ENCODE data around the gene DPP7. TPM values are rescaled to one million over a fixed set of nuclear protein-coding genes. Genes with fewer than 3 reads are reported as not detected.

Gene DPP7
- total and polyA plus RNA-seq, 2 experiments from 2014 or later: 19.7 to 26.8 TPM

- TF ChIP-seq ETS1 (IDR thresholded peaks at IDR 0.05): no peak
- TF ChIP-seq, protein P1, sequence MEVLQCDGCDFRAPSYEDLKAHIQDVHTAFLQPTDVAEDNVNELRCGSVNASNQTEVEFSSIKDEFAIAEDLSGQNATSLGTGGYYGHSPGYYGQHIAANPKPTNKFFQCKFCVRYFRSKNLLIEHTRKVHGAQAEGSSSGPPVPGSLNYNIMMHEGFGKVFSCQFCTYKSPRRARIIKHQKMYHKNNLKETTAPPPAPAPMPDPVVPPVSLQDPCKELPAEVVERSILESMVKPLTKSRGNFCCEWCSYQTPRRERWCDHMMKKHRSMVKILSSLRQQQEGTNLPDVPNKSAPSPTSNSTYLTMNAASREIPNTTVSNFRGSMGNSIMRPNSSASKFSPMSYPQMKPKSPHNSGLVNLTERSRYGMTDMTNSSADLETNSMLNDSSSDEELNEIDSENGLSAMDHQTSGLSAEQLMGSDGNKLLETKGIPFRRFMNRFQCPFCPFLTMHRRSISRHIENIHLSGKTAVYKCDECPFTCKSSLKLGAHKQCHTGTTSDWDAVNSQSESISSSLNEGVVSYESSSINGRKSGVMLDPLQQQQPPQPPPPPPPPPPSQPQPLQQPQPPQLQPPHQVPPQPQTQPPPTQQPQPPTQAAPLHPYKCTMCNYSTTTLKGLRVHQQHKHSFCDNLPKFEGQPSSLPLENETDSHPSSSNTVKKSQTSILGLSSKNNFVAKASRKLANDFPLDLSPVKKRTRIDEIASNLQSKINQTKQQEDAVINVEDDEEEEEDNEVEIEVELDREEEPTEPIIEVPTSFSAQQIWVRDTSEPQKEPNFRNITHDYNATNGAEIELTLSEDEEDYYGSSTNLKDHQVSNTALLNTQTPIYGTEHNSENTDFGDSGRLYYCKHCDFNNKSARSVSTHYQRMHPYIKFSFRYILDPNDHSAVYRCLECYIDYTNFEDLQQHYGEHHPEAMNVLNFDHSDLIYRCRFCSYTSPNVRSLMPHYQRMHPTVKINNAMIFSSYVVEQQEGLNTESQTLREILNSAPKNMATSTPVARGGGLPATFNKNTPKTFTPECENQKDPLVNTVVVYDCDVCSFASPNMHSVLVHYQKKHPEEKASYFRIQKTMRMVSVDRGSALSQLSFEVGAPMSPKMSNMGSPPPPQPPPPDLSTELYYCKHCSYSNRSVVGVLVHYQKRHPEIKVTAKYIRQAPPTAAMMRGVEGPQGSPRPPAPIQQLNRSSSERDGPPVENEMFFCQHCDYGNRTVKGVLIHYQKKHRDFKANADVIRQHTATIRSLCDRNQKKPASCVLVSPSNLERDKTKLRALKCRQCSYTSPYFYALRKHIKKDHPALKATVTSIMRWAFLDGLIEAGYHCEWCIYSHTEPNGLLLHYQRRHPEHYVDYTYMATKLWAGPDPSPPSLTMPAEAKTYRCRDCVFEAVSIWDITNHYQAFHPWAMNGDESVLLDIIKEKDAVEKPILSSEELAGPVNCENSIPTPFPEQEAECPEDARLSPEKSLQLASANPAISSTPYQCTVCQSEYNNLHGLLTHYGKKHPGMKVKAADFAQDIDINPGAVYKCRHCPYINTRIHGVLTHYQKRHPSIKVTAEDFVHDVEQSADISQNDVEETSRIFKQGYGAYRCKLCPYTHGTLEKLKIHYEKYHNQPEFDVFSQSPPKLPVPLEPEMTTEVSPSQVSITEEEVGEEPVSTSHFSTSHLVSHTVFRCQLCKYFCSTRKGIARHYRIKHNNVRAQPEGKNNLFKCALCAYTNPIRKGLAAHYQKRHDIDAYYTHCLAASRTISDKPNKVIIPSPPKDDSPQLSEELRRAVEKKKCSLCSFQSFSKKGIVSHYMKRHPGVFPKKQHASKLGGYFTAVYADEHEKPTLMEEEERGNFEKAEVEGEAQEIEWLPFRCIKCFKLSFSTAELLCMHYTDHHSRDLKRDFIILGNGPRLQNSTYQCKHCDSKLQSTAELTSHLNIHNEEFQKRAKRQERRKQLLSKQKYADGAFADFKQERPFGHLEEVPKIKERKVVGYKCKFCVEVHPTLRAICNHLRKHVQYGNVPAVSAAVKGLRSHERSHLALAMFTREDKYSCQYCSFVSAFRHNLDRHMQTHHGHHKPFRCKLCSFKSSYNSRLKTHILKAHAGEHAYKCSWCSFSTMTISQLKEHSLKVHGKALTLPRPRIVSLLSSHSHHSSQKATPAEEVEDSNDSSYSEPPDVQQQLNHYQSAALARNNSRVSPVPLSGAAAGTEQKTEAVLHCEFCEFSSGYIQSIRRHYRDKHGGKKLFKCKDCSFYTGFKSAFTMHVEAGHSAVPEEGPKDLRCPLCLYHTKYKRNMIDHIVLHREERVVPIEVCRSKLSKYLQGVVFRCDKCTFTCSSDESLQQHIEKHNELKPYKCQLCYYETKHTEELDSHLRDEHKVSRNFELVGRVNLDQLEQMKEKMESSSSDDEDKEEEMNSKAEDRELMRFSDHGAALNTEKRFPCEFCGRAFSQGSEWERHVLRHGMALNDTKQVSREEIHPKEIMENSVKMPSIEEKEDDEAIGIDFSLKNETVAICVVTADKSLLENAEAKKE (CRISPR knock-in tag; IDR thresholded peaks at IDR 0.05): no peak
- TF ChIP-seq POLR2AphosphoS5 (IDR thresholded peaks at IDR 0.05; ENCODE audit: low read depth): no peak
- TF ChIP-seq ZNF331 (CRISPR knock-in tag; IDR thresholded peaks at IDR 0.05; ENCODE audit: low read depth): no peak
- TF ChIP-seq NANOG (IDR thresholded peaks at IDR 0.05; ENCODE audit: borderline replicate concordance): no peak
- no peak for TF ChIP-seq EZH2 (IDR thresholded peaks at IDR 0.05; ENCODE audit: low read depth, unreplicated experiment)
Observed at GRCh38 chr9:137116728-137117127, 2.2 kb upstream of the DPP7 start (continued).

GRCh38 chr9:137116027-137116507, 1.5 kb upstream of the DPP7 start:
- Histone ChIP-seq H3K79me2 (replicated peaks; ENCODE audit: insufficient read depth) (no peaks in the 10 kb centered on the region), H3K27ac (ENCODE audit: low read depth) (no peak overlapping the region), H3K4me2 (no peak overlapping the region), H4K20me1 (replicated peaks; ENCODE audit: insufficient read depth) (no peaks in the 10 kb centered on the region; the same call in 1 of the 2 replicates), H2AFZ (no peak overlapping the region), H3K27me3 (ENCODE audit: insufficient read depth) (peaks cover 44% of the 10 kb centered on the region), H3K36me3 (ENCODE audit: insufficient read depth) (no peaks in the 10 kb centered on the region), H3K4me1 (ENCODE audit: insufficient read depth) (no peaks in the 10 kb centered on the region; the same call in 1 of the 2 replicates), H3K4me3 (no peak overlapping the region), H3F3A (replicated peaks; ENCODE audit: low read depth) (no peaks in the 10 kb centered on the region), H3K9me2 (ENCODE audit: insufficient read depth) (no peaks in the 10 kb centered on the region)
- H3K36me3 Mint-ChIP-seq (ENCODE audit: low read depth): peaks cover 5% of the 10 kb centered on the region; the same call in 1 of the 3 replicates
- no peak overlapping the region for H3K27ac Mint-ChIP-seq
- DNase-seq (ENCODE audit: low spot score) (no peak), ATAC-seq (no peak)
- H3K4me1 Mint-ChIP-seq: no peaks in the 10 kb centered on the region; the same call in 2 of the 3 replicates
- H3K9me3 Mint-ChIP-seq: peaks cover 12% of the 10 kb centered on the region
- peaks cover 29% of the 10 kb centered on the region for H3K27me3 Mint-ChIP-seq (ENCODE audit: insufficient read depth, low read depth, poor library complexity)
- no peak overlapping the region for H3K4me3 Mint-ChIP-seq
- TF ChIP-seq CREB1 (CRISPR knock-in tag; IDR thresholded peaks at IDR 0.05; ENCODE audit: low read depth) (no peak), JUNB (IDR thresholded peaks at IDR 0.05; ENCODE audit: unreplicated experiment) (no peak), POLR2AphosphoS5 (IDR thresholded peaks at IDR 0.05; ENCODE audit: low read depth) (no peak), EZH2 (IDR thresholded peaks at IDR 0.05; ENCODE audit: low read depth, unreplicated experiment) (no peak), EZH2phosphoT487 (IDR thresholded peaks at IDR 0.05; ENCODE audit: unreplicated experiment) (no peak), NANOG (IDR thresholded peaks at IDR 0.05; ENCODE audit: borderline replicate concordance) (no peak), STAT1 (IDR thresholded peaks at IDR 0.05; ENCODE audit: unreplicated experiment) (no peak)
- TF ChIP-seq, protein P2, sequence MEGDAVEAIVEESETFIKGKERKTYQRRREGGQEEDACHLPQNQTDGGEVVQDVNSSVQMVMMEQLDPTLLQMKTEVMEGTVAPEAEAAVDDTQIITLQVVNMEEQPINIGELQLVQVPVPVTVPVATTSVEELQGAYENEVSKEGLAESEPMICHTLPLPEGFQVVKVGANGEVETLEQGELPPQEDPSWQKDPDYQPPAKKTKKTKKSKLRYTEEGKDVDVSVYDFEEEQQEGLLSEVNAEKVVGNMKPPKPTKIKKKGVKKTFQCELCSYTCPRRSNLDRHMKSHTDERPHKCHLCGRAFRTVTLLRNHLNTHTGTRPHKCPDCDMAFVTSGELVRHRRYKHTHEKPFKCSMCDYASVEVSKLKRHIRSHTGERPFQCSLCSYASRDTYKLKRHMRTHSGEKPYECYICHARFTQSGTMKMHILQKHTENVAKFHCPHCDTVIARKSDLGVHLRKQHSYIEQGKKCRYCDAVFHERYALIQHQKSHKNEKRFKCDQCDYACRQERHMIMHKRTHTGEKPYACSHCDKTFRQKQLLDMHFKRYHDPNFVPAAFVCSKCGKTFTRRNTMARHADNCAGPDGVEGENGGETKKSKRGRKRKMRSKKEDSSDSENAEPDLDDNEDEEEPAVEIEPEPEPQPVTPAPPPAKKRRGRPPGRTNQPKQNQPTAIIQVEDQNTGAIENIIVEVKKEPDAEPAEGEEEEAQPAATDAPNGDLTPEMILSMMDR (conservative IDR thresholded peaks at IDR 0.05; ENCODE audit: low read depth in 2 of 2): no peak
- TF ChIP-seq, protein P3, sequence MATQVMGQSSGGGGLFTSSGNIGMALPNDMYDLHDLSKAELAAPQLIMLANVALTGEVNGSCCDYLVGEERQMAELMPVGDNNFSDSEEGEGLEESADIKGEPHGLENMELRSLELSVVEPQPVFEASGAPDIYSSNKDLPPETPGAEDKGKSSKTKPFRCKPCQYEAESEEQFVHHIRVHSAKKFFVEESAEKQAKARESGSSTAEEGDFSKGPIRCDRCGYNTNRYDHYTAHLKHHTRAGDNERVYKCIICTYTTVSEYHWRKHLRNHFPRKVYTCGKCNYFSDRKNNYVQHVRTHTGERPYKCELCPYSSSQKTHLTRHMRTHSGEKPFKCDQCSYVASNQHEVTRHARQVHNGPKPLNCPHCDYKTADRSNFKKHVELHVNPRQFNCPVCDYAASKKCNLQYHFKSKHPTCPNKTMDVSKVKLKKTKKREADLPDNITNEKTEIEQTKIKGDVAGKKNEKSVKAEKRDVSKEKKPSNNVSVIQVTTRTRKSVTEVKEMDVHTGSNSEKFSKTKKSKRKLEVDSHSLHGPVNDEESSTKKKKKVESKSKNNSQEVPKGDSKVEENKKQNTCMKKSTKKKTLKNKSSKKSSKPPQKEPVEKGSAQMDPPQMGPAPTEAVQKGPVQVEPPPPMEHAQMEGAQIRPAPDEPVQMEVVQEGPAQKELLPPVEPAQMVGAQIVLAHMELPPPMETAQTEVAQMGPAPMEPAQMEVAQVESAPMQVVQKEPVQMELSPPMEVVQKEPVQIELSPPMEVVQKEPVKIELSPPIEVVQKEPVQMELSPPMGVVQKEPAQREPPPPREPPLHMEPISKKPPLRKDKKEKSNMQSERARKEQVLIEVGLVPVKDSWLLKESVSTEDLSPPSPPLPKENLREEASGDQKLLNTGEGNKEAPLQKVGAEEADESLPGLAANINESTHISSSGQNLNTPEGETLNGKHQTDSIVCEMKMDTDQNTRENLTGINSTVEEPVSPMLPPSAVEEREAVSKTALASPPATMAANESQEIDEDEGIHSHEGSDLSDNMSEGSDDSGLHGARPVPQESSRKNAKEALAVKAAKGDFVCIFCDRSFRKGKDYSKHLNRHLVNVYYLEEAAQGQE (IDR thresholded peaks at IDR 0.05; ENCODE audit: unreplicated experiment): no peak
